ENCODE results near the gene ARMCX2.
A peak's percentile ranks its signal among the peaks of the same experiment; 100 is the strongest.

Gene ARMCX2

DNA sequence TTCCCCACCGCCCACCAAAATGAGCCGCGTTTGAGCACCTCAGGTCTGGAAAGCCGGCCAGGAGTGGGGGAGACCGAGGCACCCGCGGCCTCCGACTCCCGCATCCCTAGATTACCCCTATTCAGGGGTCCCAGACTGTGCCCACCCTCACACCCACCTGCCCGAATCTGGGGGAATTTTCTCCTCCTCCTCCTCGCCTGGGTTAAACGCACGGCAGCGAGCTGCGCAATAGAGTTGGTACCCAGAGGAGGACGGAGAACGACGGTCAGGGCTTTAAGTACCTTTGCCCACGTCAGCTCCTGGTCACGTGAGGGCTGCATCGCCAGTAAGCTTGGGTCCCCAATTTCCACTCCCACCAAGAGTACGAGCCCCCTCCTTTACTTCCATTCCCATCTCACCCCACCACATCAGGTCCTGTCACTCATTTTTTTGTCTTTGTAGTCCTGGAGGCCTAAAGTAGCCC is at the start of gene ARMCX2:
TSS of gene ARMCX2 (minus strand) at position 250 of the 463 bp plus-strand sequence. CDS start 2,262 bp downstream, outside the sequence.
- Mint-ChIP-seq H3K27me3 (peaks cover 0 to 25% of the 10 kb centered on the region in 2 donors), H3K9me3 (no peaks in the 10 kb centered on the region), H3K4me3 (peak within 1 kb of the TSS; percentile 84 to 88), H3K36me3 (no peaks in the 10 kb centered on the region), H3K4me1 (peaks cover 3 to 4% of the 10 kb centered on the region in 2 donors), H3K27ac (no peak within 1 kb of the TSS)
- peak; percentile 20 for DNase-seq
- ATAC-seq (replicated peaks) = peak; percentile 77 to 88

- H3K36me3 Mint-ChIP-seq = no peaks in the 10 kb centered on the region
- DNase-seq (no peak), ATAC-seq (replicated peaks) (no peak)
- no peaks in the 10 kb centered on the region for H3K9me3 Mint-ChIP-seq
- no peak overlapping the region for H3K27ac Mint-ChIP-seq
- H3K4me3 Mint-ChIP-seq = no peak overlapping the region
- no peaks in the 10 kb centered on the region for H3K27me3 Mint-ChIP-seq
- no peaks in the 10 kb centered on the region for H3K4me1 Mint-ChIP-seq
Observed at GRCh38 chrX:101709384-101709783, 49.7 kb upstream of the ARMCX2 start.

DNA sequence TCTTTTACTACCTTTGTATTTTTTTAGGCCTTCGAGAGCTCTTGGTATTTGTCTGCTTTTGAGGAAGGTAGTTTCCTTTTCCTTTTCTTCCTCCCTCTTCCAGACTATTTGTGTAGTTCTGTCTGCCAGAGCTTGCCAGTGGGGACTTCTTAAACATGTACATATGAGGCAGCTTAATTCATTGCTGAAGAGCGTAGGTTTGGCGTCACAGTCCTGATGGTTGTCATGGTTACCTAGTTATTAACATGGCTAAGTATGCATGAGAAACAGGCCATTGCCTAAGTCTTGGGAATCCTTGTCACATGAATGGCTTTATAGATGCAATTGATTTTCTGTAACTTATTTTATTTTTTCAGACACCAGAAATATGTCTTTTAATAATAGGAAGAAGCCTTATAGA is 48.5 kb upstream of the ARMCX2 start:
- Mint-ChIP-seq H3K27ac (no peak overlapping the region), H3K4me3 (no peak overlapping the region), H3K36me3 (no peaks in the 10 kb centered on the region), H3K27me3 (no peaks in the 10 kb centered on the region), H3K9me3 (no peaks in the 10 kb centered on the region), H3K4me1 (no peaks in the 10 kb centered on the region)
- no peak for ATAC-seq (replicated peaks)
- no peak for DNase-seq

GRCh38 chrX:101693476-101693875 is 33.8 kb upstream of the ARMCX2 start:
- DNase-seq (no peak), ATAC-seq (replicated peaks) (peak; percentile 52 to 70)
- Mint-ChIP-seq H3K27me3 (peaks cover 11 to 17% of the 10 kb centered on the region in 2 donors), H3K27ac (no peak overlapping the region), H3K4me1 (peaks cover 4 to 8% of the 10 kb centered on the region in 2 donors), H3K4me3 (no peak overlapping the region), H3K9me3 (no peaks in the 10 kb centered on the region), H3K36me3 (no peaks in the 10 kb centered on the region)

DNA sequence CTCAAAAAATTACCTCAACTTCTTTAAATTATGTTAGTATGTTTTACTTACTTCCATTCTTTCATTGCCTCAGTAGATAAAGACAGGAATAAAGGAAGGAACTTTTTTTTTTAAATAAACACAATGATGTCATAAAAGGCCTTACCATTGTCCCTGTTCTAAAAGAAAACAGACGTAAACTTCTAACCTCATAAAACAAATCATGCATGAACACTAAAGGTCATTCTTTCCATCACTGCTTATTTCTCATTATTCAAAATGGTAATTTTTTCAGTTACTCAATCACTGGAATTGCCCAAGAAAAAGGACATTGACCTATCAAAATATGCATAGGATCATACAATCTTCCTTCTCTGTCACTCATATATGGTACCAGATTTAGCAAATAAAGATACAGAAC is 32.2 kb upstream of the ARMCX2 start:
- no peak for ATAC-seq (replicated peaks)

GRCh38 chrX:101686574-101686973 is 26.9 kb upstream of the ARMCX2 start:
- Mint-ChIP-seq H3K9me3 (no peaks in the 10 kb centered on the region), H3K27me3 (peaks cover 10% of the 10 kb centered on the region in 2 donors), H3K4me3 (no peak overlapping the region), H3K27ac (no peak overlapping the region), H3K4me1 (peaks cover 5% of the 10 kb centered on the region in 2 donors), H3K36me3 (no peaks in the 10 kb centered on the region)
- no peak for DNase-seq
- ATAC-seq (replicated peaks) = no peak

More for the DNA sequence above, 32.2 kb upstream of the ARMCX2 start:
- Mint-ChIP-seq H3K4me3 (no peak overlapping the region), H3K9me3 (no peaks in the 10 kb centered on the region), H3K27ac (no peak overlapping the region), H3K27me3 (peaks cover 7 to 15% of the 10 kb centered on the region in 2 donors), H3K36me3 (no peaks in the 10 kb centered on the region), H3K4me1 (peaks cover 5 to 11% of the 10 kb centered on the region in 2 donors)
- no peak for DNase-seq

DNA sequence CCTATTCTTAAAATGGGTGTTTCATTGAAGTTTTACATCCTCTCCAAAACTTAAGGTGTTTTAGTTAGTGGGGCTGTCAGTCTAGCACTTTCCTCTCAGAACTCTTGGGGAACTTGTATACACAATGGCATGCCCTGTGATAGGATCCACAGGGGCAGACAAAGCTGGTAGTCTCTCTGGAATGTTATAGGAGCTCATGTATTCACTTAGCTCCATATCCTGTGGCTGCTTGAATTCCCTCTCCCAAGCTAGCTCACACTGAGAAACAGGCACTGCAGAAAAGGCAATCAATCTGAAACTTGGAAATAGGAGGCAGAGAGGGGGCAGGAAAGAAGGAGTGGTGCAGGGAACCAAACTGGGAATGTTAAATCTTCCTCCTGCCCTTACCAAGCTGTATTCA is 26.3 kb upstream of the ARMCX2 start:
- no peaks in the 10 kb centered on the region for H3K36me3 Mint-ChIP-seq
- no peak for ATAC-seq (replicated peaks)
- no peak overlapping the region for H3K27ac Mint-ChIP-seq
- H3K4me1 Mint-ChIP-seq = peaks cover 5% of the 10 kb centered on the region in 2 donors
- no peak overlapping the region for H3K4me3 Mint-ChIP-seq
- no peak for DNase-seq
- no peaks in the 10 kb centered on the region for H3K9me3 Mint-ChIP-seq
- peaks cover 10% of the 10 kb centered on the region in 2 donors for H3K27me3 Mint-ChIP-seq

GRCh38 chrX:101682723-101683122 is 23.1 kb upstream of the ARMCX2 start:
- peaks cover 5 to 21% of the 10 kb centered on the region in 2 donors for H3K27me3 Mint-ChIP-seq
- DNase-seq (no peak), ATAC-seq (replicated peaks) (no peak)
- no peak overlapping the region for H3K27ac Mint-ChIP-seq
- no peaks in the 10 kb centered on the region for H3K4me1 Mint-ChIP-seq
- no peak overlapping the region for H3K4me3 Mint-ChIP-seq
- H3K9me3 Mint-ChIP-seq = peaks cover 0 to 1% of the 10 kb centered on the region in 2 donors
- no peaks in the 10 kb centered on the region for H3K36me3 Mint-ChIP-seq

GRCh38 chrX:101677028-101677427 is 17.4 kb upstream of the ARMCX2 start:
- DNase-seq (no peak), ATAC-seq (replicated peaks) (no peak)
- Mint-ChIP-seq H3K36me3 (no peaks in the 10 kb centered on the region), H3K9me3 (peaks cover 0 to 1% of the 10 kb centered on the region in 2 donors), H3K27me3 (peaks cover 8 to 18% of the 10 kb centered on the region in 2 donors), H3K4me1 (no peaks in the 10 kb centered on the region), H3K27ac (no peak overlapping the region), H3K4me3 (no peak overlapping the region)

GRCh38 chrX:101676571-101676970 is 16.9 kb upstream of the ARMCX2 start:
- ATAC-seq (replicated peaks) = no peak
- Mint-ChIP-seq H3K27ac (no peak overlapping the region), H3K4me1 (no peaks in the 10 kb centered on the region), H3K27me3 (peaks cover 8 to 18% of the 10 kb centered on the region in 2 donors), H3K4me3 (no peak overlapping the region), H3K36me3 (no peaks in the 10 kb centered on the region), H3K9me3 (peaks cover 0 to 1% of the 10 kb centered on the region in 2 donors)
- no peak for DNase-seq

GRCh38 chrX:101668143-101668542 is 8.5 kb upstream of the ARMCX2 start:
- peaks cover 5 to 20% of the 10 kb centered on the region in 2 donors for H3K27me3 Mint-ChIP-seq
- no peaks in the 10 kb centered on the region for H3K9me3 Mint-ChIP-seq
- no peak overlapping the region for H3K4me3 Mint-ChIP-seq

DNA sequence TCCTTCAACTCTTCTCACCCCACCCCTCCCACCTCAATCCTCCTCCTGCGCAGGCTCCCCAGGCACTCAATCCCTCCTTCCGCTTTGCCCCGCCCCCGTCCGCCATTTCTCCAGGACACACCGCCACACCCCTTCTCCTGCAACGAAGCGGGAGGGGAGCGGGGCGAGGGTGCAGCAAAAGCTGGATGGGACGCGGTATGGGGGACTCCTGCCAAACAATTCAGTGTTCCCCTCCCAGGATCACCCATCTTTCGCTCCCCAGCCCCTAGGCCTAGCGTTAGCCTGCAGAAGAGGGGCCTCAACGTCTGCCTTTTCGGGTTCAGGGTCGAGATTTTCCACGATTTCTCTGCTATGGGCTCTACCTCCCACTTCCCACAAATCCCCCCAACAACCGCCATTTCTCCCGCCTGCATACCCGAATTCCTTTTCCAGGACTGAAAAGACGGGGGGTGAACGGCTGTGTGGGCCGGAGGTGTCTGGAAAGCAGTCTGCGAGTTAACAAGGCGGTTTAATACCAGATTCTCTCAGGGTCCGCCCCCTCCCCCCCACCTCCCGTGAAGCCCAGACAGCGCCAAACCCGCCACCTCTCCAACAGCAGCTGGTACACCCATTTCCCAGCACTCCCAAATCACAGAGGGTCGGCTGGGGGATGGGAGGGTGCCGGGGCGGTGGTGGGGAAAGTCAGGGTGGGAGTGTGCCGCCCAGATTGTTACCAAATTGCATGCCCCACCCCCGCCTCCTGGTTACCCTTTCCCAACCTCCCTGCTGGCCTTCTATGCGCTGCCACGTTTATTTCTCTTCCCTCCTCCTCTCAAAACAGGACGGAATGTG is 774 bp downstream of the ARMCX2 start:
- ATAC-seq (replicated peaks) (peak; percentile 73 to 76), DNase-seq (peak; percentile 21)
- H3K36me3 Mint-ChIP-seq = no peaks in the 10 kb centered on the region
- peak overlapping the region; percentile 84 to 88 for H3K4me3 Mint-ChIP-seq
- no peak overlapping the region for H3K27ac Mint-ChIP-seq
- peaks cover 3 to 4% of the 10 kb centered on the region in 2 donors for H3K4me1 Mint-ChIP-seq
- H3K27me3 Mint-ChIP-seq = peaks cover 0 to 18% of the 10 kb centered on the region in 2 donors
- no peaks in the 10 kb centered on the region for H3K9me3 Mint-ChIP-seq

More at GRCh38 chrX:101668143-101668542, 8.5 kb upstream of the ARMCX2 start:
- no peaks in the 10 kb centered on the region for H3K4me1 Mint-ChIP-seq
- no peak overlapping the region for H3K27ac Mint-ChIP-seq
- ATAC-seq (replicated peaks) (no peak), DNase-seq (no peak)
- no peaks in the 10 kb centered on the region for H3K36me3 Mint-ChIP-seq

DNA sequence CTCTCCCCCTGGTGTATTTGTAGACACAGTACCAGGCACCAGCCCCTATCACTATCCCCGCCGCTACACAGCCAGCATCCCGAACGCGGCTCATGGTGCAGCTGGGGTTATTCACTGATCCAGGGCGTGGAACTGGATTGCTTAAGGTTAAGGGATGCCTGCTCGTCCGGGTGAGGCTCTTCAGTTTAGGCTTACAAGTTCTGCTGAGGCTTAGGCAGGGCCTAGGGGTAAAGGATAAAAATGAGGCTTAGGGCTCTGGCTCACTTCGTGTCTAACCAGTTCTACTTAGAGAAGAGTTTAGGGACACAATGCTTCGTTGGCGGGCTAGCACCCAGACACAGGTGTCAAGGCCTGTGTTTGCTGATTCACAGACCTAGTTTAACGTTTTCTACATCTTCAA is 2.2 kb downstream of the ARMCX2 start:
- no peaks in the 10 kb centered on the region for H3K9me3 Mint-ChIP-seq
- no peak for ATAC-seq (replicated peaks)
- H3K36me3 Mint-ChIP-seq = no peaks in the 10 kb centered on the region
- H3K4me1 Mint-ChIP-seq = peaks cover 3 to 4% of the 10 kb centered on the region in 2 donors
- H3K27me3 Mint-ChIP-seq = peaks cover 0 to 10% of the 10 kb centered on the region in 2 donors
- no peak for DNase-seq
- no peak overlapping the region for H3K4me3 Mint-ChIP-seq
- H3K27ac Mint-ChIP-seq = no peak overlapping the region

DNA sequence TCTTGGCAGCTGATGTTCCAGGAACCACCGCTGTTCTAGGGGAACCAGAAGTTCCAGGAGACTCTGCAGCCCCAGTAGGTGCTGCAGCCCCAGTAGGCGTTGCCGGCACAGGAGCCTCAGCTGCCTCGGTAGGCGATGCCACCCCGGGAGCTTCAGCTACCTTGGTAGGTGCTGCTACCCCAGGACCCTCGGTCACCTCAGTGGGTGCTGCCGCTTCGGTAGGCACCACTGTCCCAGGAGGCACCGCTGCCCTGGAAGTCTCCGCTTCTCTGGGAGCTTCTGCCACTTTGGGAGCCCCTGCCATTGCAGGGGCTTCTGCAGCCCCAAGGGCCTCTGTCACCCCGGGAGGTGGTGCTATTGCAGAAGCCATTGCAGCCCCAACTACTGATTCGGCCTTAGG is 2.8 kb downstream of the ARMCX2 start:
- Mint-ChIP-seq H3K4me1 (peaks cover 3 to 4% of the 10 kb centered on the region in 2 donors), H3K4me3 (no peak overlapping the region), H3K27me3 (peaks cover 0 to 6% of the 10 kb centered on the region in 2 donors), H3K9me3 (no peaks in the 10 kb centered on the region), H3K27ac (no peak overlapping the region), H3K36me3 (no peaks in the 10 kb centered on the region)
- ATAC-seq (replicated peaks) = no peak
- no peak for DNase-seq

DNA sequence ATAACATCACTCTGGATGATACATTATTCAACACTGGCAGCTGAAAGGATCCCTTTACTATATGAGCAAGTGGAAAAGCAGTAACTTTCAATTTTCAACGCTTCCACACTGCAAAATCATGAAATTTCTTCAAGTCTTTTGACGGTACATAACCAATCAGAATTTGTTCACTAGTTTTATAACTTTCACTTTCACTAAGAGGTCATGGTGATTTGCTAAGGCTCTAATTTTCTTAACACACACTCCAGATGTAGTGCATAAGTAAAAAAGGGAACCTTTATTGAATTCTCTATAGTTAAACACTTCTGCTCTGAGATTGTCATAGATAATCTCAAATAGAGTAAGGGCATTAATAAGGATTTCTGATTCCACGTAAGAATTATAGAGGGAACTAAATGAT is 4.1 kb downstream of the ARMCX2 start:
- no peak for DNase-seq
- no peaks in the 10 kb centered on the region for H3K9me3 Mint-ChIP-seq
- H3K4me1 Mint-ChIP-seq = peaks cover 3 to 4% of the 10 kb centered on the region in 2 donors
- ATAC-seq (replicated peaks) = no peak
- H3K36me3 Mint-ChIP-seq = no peaks in the 10 kb centered on the region
- peak overlapping the region in 1 of 2 donors; percentile 8 for H3K4me3 Mint-ChIP-seq
- H3K27me3 Mint-ChIP-seq = peaks cover 0 to 6% of the 10 kb centered on the region in 2 donors
- no peak overlapping the region for H3K27ac Mint-ChIP-seq
